GM19025 (cell line): ENCODE results near the gene ADGRB3.
"Not testable (repeated sequence)": the region's sequence is repeated elsewhere in the genome, so short reads cannot be mapped to it uniquely, and the experiment has no call there.

Source experiments
- ATAC-seq: cut with Tn5 transposase; IDR thresholded peaks from one replicate; pipeline ENCODE4 v1.9.1; 2021; ENCODE audit warnings: mild to moderate bottlenecking, low read depth, moderate library complexity; ENCODE audit not compliant: unreplicated experiment

The ADGRB3 gene

GRCh38 chr6:68901044-68901443 lies 266.0 kb downstream of the ADGRB3 start:
- no peak for ATAC-seq

- ATAC-seq: no peak
Observed at GRCh38 chr6:68911334-68911733, 276.3 kb downstream of the ADGRB3 start.

DNA sequence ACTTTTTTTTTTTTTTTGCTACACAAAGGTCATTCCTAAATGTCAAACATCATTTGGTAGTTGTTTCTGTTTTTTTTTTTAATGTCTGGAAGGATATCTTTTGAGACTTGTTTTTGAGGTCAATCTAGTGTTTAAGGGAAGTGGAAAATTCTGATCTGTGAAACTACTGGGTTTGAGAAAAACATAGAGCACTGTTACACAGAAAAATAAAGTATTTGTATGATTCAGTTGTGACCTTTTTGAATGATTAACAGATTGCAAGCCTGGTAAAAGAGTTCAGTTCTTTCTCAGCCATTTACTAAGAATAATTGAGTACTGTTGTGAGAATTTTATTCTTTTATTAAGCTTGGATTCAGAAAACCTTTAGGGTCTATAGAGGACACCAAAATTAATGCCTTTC lies 276.7 kb downstream of the ADGRB3 start:
- ATAC-seq: no peak

DNA sequence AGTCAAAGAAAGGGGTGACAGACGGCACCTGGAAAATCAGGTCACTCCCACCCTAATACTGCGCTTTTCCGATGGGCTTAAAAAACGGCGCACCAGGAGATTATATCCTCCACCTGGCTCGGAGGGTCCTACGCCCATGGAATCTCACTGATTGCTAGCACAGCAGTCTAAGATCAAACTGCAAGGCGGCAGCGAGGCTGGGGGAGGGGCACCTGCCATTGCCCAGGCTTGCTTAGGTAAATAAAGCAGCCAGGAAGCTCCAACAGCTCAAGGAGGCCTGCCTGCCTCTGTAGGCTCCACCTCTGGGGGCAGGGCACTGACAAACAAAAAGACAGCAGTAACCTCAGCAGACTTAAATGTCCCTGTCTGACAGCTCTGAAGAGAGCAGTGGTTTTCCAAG lies 277.7 kb downstream of the ADGRB3 start:
- ATAC-seq: not testable (repeated sequence)

- ATAC-seq: no peak
Observed at GRCh38 chr6:68915586-68915985, 280.5 kb downstream of the ADGRB3 start.

DNA sequence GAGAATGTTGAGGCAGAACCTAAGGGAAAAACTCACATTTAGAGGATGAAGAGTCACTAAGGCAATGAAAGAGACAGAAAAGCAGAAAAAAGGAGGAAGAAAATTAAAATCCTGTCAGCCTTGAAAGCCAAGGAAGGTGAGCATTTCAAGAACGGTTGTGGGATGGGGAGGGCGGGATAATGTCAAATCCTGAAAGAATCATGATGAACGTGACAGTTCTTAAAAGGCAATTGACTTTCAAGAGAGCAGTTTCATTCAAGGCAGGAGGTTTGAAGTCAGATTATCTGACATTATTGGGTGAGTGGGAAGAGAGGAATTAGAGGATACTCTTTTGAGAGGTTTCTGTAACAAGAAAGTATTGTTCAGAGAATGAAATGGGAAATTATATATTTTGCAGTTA lies 284.5 kb downstream of the ADGRB3 start:
- ATAC-seq: no peak

DNA sequence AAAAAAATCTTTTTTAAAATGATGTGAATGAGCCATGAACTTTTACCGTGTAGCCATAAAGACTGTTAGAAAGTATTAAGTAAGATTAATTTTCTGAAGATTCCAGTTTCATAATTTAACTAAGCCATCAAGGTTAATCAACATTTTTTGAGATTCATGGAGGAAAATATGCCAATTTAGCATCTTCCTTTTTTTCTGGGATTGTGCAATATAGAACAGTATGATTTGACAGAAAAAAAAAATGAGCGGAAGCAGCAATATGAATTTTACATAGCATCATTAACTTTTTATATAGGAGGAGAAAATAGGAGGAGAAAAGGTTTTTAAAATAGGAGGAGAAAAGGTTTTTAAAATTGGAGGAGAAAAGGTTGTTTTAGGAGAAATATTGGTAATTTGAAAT lies 306.3 kb downstream of the ADGRB3 start:
- no peak for ATAC-seq

DNA sequence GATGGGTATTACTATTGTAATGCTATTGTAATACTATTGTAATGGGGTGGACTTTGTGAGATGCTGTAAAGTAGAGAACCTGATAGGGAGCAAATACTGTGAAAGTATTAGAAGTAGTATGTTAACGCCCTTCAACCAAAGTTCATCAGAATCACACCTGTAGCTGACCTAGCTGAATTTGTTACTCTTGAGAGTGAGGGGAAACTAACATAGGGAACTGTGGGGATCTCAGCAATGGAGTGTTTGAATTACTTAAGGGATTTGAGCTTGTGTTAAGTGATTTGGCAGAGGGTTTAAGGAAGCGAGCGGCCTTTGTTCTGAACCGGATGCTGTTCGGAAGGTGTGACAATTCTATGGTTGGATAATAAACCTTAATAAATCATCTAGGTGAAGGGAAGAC lies 312.6 kb downstream of the ADGRB3 start:
- ATAC-seq: no peak

DNA sequence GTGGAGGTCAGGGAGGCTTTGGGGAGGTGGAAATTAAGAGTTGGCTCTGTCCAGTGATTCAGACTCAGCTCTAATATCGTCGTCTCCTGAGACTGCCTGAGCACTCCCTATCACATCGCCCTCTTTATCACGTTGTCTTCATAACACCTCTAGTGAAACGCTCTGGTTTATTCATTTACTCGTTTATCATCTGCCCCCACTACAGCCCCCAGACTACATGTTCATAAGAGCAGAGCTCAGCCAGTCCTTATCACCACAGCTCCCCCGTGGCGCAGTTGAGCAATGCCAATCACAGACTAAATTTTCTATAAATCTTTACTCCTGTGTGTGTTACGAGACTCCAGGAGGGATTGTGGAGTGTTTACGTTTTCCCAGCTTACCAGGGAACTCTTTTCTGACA lies 316.2 kb downstream of the ADGRB3 start:
- ATAC-seq: no peak

- ATAC-seq: no peak
Observed at GRCh38 chr6:68958327-68958726, 323.2 kb downstream of the ADGRB3 start.

DNA sequence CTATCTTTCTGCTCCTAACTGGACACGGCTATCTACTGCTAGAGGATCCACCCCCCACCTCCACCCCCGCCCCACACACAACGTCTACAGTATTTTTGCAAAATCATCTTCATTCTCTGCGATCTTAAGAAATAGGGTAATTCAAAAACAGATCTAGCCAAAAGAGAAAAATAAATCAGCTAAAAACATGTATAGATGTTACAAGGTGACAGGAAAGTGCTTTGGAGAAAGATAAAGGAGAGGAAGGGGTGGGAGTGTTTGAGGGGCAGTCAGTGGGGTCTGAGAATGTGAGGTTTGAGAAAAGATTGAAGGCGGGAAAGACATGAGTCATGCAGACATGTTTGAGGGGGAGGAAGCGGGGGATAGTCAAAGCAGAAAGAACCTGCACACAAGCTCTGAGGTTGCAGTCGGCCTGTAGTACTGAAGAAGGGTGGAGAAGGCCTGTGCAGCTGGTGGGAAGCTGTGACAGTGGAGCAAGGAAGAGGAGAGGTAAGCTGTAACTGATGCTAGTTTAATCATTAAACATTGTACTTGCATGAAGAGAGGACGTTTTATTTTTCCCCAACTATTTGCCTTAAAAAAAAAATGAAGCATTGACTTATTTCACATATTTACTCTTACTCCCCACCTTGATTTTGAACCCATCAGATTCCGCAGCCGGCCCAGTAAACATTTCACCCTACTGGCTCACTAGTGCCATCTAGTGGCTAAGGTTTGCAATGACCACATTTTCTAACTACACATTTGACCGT lies 332.6 kb downstream of the ADGRB3 start:
- peak; percentile 72 for ATAC-seq

DNA sequence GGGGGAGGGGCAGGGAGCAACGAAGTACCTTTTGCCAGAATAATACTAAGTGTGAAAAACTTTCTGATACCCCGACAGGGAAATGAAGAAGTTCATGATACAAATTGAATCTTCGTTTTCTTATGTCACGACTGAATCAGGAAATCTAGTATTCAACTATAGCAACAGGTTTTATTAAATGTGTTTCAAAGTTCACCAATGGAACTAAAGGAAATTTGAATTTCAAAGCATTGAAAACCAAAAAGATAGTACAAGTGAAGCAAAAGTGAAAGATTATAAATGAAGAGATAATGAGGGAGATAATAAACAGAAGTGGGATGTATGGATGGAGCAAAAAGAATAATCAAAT lies 333.2 kb downstream of the ADGRB3 start:
- ATAC-seq: no peak

DNA sequence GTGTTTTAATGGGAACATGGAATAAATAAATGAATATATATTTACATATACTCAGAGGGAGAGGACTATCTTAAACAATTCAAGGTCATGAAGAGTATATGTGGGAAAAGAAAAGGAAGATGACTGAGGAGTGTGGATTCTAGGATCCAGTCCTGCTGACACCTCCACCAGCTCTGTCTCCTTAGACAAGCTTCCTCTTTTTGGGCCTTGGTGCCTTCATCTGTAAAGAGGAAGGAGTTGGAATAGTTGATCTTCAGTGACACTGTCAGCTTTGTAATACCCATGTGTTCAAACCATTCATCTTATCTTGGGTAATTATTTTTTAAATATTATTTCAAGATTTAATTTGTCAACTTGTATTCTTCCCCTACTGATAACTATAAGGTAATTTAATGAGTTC lies 338.0 kb downstream of the ADGRB3 start:
- no peak for ATAC-seq

GRCh38 chr6:68975064-68975463 lies 340.0 kb downstream of the ADGRB3 start:
- ATAC-seq: no peak

GRCh38 chr6:68975816-68976215 lies 340.7 kb downstream of the ADGRB3 start:
- no peak for ATAC-seq

GRCh38 chr6:68976260-68976659 lies 341.2 kb downstream of the ADGRB3 start:
- no peak for ATAC-seq

- ATAC-seq: no peak
Observed at GRCh38 chr6:68978411-68978810, 343.3 kb downstream of the ADGRB3 start.

DNA sequence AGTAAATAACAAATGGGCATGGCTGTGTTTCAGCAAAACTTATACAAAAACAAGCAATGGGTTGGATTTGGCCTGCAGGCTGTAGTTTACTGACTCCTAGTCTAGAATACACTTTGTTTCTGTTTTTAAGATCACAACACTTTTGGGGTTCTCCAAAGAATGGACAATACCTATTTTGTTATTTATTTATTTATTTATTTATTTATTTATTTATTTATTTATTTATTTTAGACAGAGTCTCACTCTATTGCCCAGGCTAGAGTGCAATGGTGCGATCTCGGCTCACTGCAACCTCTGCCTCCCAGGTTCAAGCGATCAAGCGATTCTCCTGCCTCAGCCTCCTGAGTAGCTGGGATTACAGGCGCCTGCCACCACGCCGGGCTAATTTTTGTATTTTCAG lies 346.6 kb downstream of the ADGRB3 start:
- ATAC-seq: not testable (repeated sequence)

DNA sequence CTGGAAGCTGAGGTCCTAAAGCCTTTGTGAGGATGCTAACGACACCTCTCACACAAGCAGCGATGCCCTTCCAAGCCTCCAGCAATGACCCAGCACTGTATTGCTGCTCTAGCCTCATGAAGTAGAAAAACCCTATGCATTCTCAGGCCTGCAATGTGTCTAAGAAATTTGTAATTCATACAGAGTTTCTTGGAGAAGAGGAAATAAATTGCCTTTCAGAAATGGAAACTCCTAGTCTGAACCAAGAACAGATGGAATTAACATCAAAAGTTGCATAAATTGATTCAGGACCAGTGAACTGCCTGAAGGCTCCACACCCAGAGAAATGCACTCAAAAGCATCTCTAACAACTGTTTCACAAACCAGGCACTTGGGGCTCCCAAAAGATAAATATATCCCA lies 353.6 kb downstream of the ADGRB3 start:
- no peak for ATAC-seq

GRCh38 chr6:68990317-68990716 lies 355.2 kb downstream of the ADGRB3 start:
- ATAC-seq: no peak

GRCh38 chr6:68993911-68994310 lies 358.8 kb downstream of the ADGRB3 start:
- no peak for ATAC-seq

DNA sequence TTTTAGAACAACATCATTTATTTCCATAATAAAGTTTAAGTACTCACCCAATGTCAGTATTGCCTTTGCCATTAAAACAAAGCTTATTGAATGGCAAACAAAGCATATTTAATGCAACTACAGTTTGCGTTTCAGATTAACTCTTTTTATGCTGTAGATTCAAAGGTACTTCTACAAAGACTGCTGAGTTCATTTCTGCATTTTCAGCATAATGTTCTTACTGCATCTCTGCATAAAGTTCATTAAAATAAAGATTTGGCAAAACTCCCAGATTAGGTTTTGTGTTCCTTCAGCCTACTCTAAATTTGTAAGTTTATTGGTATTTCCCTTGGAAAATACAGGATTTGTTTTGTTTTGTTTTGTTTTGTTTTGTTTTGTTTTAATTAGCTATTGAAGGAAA lies 359.4 kb downstream of the ADGRB3 start:
- no peak for ATAC-seq

DNA sequence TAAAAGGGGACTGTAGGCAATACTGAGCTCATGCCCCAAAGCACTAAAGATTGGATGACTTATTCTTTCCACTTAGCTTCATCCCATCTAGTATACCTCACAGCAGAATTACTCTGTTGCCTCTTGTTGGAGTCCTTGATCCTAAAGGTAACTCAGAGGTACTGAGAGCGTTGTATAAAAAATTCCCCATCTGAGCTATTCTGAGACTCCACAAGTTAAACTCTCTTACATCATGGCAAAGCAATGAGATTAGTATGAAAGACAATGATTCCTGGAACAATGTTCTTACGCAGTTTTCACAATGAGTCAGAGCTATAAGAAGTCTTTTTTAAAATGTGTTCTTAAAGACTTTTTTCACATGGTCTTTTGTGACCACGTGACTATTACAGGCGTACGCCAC lies 370.1 kb downstream of the ADGRB3 start:
- ATAC-seq: no peak
